Measurements from ENCODE around the gene MAP4.
A peak's percentile ranks its signal among the peaks of the same experiment; 100 is the strongest.
"Not testable (repeated sequence)": the region's sequence is repeated elsewhere in the genome, so short reads cannot be mapped to it uniquely, and the experiment has no call there.

MAP4 gene

DNA sequence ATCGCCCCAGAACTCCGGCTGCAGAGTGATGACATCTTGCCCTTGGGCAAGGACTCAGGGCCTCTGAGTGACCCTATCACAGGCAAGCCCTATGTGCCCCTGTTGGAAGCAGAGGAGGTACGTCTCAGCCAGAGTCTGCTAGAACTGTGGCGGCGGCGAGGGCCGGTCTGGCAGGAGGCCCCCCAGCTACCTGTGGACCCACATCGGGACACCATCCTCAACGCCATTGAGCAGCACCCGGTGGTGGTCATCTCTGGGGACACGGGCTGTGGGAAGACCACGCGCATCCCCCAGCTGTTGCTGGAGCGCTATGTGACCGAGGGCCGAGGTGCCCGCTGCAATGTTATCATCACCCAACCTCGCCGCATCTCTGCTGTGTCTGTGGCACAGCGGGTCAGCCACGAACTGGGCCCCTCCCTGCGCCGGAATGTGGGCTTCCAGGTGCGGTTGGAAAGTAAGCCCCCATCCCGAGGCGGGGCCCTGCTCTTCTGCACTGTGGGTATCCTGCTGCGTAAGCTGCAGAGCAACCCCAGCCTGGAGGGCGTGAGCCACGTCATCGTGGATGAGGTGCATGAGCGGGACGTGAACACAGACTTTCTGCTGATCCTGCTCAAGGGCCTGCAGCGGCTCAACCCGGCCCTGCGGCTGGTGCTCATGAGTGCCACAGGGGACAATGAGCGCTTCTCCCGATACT, 169.9 kb downstream of the MAP4 start:
- no peak for DNase-seq (ENCODE audit: low spot score)

GRCh38 chr3:47841786-47842349, 174.3 kb downstream of the MAP4 start:
- DNase-seq (ENCODE audit: low spot score): no peak

GRCh38 chr3:47838503-47838902, 177.7 kb downstream of the MAP4 start:
- DNase-seq (ENCODE audit: low spot score): no peak

GRCh38 chr3:47836986-47837385, 179.2 kb downstream of the MAP4 start:
- no peak for DNase-seq (ENCODE audit: low spot score)

DNA sequence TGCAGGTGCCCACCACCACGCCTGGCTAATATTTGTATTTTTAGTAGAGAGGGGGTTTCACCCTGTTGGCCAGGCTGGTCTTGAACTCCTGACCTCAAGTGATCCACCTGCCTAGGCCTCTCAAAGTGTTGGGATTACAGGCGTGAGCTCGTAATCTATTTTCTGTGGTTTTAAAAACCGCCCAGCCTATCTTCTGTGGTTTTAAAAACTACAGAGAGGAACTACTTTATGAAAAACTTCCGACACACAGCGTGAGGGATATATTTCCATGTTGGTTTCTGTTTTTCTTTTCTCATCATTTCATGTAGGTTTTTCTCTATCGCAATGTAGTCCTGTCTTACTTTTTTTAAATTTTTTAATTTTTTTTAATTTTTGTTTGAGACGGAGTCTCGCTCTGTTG, 186.7 kb downstream of the MAP4 start:
- not testable (repeated sequence) for DNase-seq (ENCODE audit: low spot score)

DNA sequence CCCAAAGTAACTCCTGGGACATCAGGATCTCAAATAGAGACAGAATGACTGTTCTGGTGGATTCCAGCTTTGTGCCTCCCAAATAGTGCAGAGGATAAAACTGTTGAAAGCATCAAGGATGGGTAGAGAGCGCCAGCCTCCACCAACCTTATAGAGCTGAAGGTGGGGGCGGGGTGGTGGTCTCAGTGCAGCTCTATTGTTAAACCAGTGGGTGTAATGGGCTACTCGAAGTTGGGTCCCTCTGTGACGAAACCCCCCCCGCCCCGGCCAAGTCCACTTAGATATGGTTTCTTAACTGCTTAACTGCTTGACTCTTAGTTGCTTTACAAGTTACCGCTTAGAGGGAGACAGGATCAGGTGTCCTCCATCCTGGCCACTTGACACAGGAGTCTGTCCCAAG, 190.6 kb downstream of the MAP4 start:
- DNase-seq (ENCODE audit: low spot score): no peak

GRCh38 chr3:47824541-47825473, 191.4 kb downstream of the MAP4 start:
- peak; percentile 78 for DNase-seq (ENCODE audit: low spot score)

GRCh38 chr3:47817609-47818008, 198.6 kb downstream of the MAP4 start:
- no peak for DNase-seq (ENCODE audit: low spot score)

DNA sequence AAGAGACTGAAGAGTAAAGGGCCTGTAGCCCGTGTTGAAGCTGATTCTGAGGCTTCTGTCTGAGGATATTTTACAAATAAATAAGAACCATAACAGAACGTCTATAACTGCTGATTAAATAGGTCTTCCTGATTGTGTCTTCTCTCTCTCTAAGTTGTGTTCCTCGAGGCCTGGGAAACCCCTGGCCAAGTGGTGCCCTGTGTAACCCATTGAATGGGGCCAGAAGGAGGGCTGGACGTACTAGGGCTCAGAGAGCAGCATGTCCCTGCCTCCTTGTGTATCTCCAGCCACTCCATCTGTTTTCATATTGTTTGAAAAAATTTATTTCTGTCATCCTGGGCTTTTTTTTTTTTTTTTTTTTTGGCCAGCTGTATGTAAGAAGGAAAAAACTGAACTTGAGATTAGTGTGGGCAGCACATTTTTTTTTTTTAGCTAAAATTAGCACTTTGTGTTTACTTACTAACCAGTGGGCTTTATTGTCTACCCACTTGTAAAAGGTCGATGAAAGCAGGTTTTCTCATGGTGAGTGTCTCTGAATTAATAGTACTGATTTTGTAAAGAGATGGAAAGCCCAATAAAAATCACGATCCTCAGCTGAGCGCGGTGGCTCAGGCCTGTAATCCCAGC, 202.6 kb downstream of the MAP4 start:
- DNase-seq (ENCODE audit: low spot score): no peak

GRCh38 chr3:47804577-47804976, 211.6 kb downstream of the MAP4 start:
- no peak for DNase-seq (ENCODE audit: low spot score)

DNA sequence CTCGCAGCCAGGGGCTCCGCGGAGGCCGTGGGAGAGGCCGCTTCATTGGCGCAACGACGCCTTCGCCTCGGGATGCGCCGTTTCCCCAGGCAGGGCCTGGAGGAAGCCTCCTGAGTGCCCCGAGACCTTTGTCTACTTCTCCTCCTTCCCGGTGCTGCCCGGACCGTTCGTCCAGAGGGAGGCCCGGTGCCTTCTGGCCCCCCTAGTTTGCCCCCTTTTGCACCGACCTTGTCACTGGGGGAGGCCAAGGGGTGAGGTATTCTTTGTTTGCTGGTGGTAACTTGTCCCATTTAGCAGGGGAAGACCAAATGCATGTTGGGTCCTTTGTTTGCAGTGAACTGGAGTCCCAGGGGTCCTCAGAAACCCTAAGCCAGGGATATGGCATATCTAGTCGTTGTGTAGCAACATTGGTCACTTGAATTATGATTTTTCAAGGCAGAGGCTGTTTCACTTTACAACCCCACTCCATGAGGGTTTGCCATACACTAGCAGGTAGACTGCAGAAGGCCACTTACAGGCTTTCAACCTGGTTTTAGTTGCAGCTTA, 212.7 kb downstream of the MAP4 start:
- no peak for DNase-seq (ENCODE audit: low spot score)

DNA sequence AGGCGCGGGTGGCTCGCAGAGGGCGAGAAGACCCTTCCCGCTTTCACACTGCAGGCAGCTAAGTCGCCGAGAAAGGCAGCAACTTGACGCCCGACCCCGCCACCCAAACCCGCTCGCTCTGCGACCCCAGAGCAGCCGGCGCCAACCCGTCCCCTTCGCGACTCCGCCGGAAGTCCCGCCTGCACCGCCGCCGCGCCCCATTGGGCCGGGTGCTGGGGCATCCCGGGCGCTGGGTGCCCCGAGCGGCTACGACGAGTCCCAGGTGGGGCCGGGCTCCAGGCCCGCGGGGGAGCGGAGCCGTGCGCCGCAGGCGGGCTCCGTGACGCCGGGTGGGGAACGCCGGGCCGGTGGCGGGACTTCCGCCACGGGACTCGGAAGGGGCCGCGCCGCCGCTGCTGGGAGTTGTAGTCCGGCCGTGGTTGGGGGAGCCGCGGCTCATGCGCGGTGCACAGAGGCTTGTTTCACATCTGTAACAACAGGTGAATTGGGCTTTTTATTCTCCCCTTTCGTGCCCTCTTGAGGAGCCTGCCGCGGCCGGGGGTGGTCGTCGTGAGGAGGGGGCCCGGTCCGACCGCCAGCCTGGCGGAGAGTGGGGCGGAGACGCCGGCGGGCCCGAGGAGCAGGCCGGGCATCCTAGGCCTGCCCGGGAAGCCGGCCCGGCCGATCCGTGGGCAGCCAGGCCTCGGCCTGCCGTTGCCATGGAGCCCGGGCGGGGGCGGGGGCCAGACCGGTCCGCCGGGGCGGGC, 213.3 kb downstream of the MAP4 start, which contains the start of gene DHX30:
Gene DHX30 (plus strand): TSS at position 405 of the 746 bp plus-strand sequence. CDS start 7,546 bp downstream, outside the sequence.
- peak; percentile 78 for DNase-seq (ENCODE audit: low spot score)

Small RNA genes within 50 kb of the gene (small RNA-seq; reads per million reads assigned to genes)
- gene AC124916.2 (0 reads per million in 2 experiments), gene MIR1226 (0.05 to 0.67 reads per million in 2 experiments), gene RF00019 (0 reads per million in 2 experiments), gene RF02271 (0 reads per million in 2 experiments)
